Tibial nerve (tissue), 4 donors: ENCODE measurements around the gene TM4SF18.

ENCODE experiments used
- EP300 ChIP-seq, 2 donors: sonication (generic); formaldehyde crosslinking; IDR thresholded peaks; one replicate each; pipeline ENCODE4 v1.6.1; 2017; ENCODE audit warnings: antibody characterized with exemption in 2 of 2, mild to moderate bottlenecking in 1 of 2
- POLR2A ChIP-seq, 2 donors: fragments of 450-650 bp; IDR thresholded peaks; one replicate each; pipeline ENCODE4 v1.6.1; 2017; ENCODE audit warnings: antibody characterized with exemption in 2 of 2, mild to moderate bottlenecking in 2 of 2, moderate library complexity in 2 of 2
- TF ChIP-seq, protein P1 (sequence below), 5 experiments: fragments of 200-600 bp in 3 of 5; fragments of 450-650 bp in 2 of 5; sonication (generic) in 3 of 5; IDR thresholded peaks; one replicate each; pipeline ENCODE4 v1.5.1; 2016 to 2019; ENCODE audit warnings: antibody characterized with exemption in 5 of 5, mild to moderate bottlenecking in 3 of 5, moderate library complexity in 2 of 5

DNA sequence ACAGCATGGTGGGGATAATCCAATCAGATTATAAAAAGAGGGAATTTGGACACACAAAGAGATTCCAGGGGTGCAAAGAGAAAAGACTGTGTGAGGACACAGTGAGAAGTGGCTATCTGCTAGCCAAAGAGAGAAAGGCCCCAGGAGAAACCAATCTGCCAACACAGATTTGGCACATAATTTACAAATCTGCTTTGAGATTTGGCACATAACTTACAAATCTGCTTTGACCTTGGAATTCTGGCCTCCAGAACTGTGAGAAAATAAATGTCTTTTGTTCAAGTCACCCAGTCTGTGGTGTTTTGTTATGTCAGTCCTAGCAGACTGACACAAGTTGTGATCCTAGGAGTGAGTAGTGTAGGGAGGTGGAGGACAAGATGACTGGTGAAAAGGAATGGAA lies 3.5 kb upstream of the TM4SF18 start:
- TF ChIP-seq POLR2A (IDR thresholded peaks at IDR 0.05) (no peak), EP300 (IDR thresholded peaks at IDR 0.05) (no peak)
- TF ChIP-seq, protein P1, sequence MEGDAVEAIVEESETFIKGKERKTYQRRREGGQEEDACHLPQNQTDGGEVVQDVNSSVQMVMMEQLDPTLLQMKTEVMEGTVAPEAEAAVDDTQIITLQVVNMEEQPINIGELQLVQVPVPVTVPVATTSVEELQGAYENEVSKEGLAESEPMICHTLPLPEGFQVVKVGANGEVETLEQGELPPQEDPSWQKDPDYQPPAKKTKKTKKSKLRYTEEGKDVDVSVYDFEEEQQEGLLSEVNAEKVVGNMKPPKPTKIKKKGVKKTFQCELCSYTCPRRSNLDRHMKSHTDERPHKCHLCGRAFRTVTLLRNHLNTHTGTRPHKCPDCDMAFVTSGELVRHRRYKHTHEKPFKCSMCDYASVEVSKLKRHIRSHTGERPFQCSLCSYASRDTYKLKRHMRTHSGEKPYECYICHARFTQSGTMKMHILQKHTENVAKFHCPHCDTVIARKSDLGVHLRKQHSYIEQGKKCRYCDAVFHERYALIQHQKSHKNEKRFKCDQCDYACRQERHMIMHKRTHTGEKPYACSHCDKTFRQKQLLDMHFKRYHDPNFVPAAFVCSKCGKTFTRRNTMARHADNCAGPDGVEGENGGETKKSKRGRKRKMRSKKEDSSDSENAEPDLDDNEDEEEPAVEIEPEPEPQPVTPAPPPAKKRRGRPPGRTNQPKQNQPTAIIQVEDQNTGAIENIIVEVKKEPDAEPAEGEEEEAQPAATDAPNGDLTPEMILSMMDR (IDR thresholded peaks at IDR 0.05): no peak
